Left forelimb (tissue), 1 donor: ENCODE measurements around the gene PPHLN1.
"Not testable (repeated sequence)": the region's sequence is repeated elsewhere in the genome, so short reads cannot be mapped to it uniquely, and the experiment has no call there.

ENCODE experiments used
- DNase-seq: peaks from one replicate; pipeline ENCODE4 v3.0.0-alpha.2; 2018; ENCODE audit warnings: low spot score

PPHLN1 gene

GRCh38 chr12:42372154-42372791 is 46.3 kb downstream of the PPHLN1 start:
- DNase-seq: no peak

GRCh38 chr12:42373669-42374068 is 47.7 kb downstream of the PPHLN1 start:
- no peak for DNase-seq

- no peak for DNase-seq
Observed at GRCh38 chr12:42380733-42381132, 54.8 kb downstream of the PPHLN1 start.

- DNase-seq: no peak
Observed at GRCh38 chr12:42382013-42382696, 56.2 kb downstream of the PPHLN1 start.

- no peak for DNase-seq
Observed at GRCh38 chr12:42385326-42385841, 59.4 kb downstream of the PPHLN1 start.

GRCh38 chr12:42386308-42386707 is 60.3 kb downstream of the PPHLN1 start:
- DNase-seq: no peak

GRCh38 chr12:42388086-42388485 is 62.1 kb downstream of the PPHLN1 start:
- not testable (repeated sequence) for DNase-seq

- DNase-seq: no peak
Observed at GRCh38 chr12:42394429-42394828, 68.5 kb downstream of the PPHLN1 start.

- DNase-seq: no peak
Observed at GRCh38 chr12:42396473-42397259, 70.7 kb downstream of the PPHLN1 start.

- no peak for DNase-seq
Observed at GRCh38 chr12:42402821-42403411, 76.9 kb downstream of the PPHLN1 start.

GRCh38 chr12:42407306-42407705 is 81.3 kb downstream of the PPHLN1 start:
- DNase-seq: no peak

- DNase-seq: no peak
Observed at GRCh38 chr12:42409471-42409870, 83.5 kb downstream of the PPHLN1 start.

GRCh38 chr12:42410340-42410739 is 84.4 kb downstream of the PPHLN1 start:
- DNase-seq: no peak

GRCh38 chr12:42420395-42420794 is 94.4 kb downstream of the PPHLN1 start:
- no peak for DNase-seq

GRCh38 chr12:42421844-42422779 is 96.1 kb downstream of the PPHLN1 start:
- no peak for DNase-seq

GRCh38 chr12:42422785-42423184 is 96.8 kb downstream of the PPHLN1 start:
- no peak for DNase-seq

GRCh38 chr12:42426746-42427145 is 100.8 kb downstream of the PPHLN1 start:
- DNase-seq: no peak

- DNase-seq: no peak
Observed at GRCh38 chr12:42428850-42429249, 102.9 kb downstream of the PPHLN1 start.

GRCh38 chr12:42432517-42433140 is 106.7 kb downstream of the PPHLN1 start:
- no peak for DNase-seq

- DNase-seq: no peak
Observed at GRCh38 chr12:42440608-42441007, 114.6 kb downstream of the PPHLN1 start.

- no peak for DNase-seq
Observed at GRCh38 chr12:42442311-42442759, 116.4 kb downstream of the PPHLN1 start.
